Skin of body (tissue), 2 donors: ENCODE data around the gene ALDH1L1. TPM values are rescaled to one million over a fixed set of nuclear protein-coding genes. Genes with fewer than 3 reads are reported as not detected.

ENCODE experiments used
- DNase-seq: peaks from one replicate; lab custom pipeline; 2025; lab: John Stamatoyannopoulos, UW
- total RNA-seq: library from RNA; depleted of rRNA; stranded (reverse); fragments of >200 nt; gene quantifications from one replicate; pipeline ENCODE4 v1.2.3, GENCODE V29; 2014

The ALDH1L1 gene
- 8.8 TPM for total RNA-seq

- no peak for DNase-seq
These were observed at the start of gene ALDH1L1 for GRCh38 chr3:126180477-126181397. Gene ALDH1L1 (minus strand): TSS chr3:126180586. CDS start chr3:126160979, 19,607 bp downstream.

GRCh38 chr3:126226374-126226773 is 46.0 kb upstream of the ALDH1L1 start:
- no peak for DNase-seq

- no peak for DNase-seq
These were observed 36.0 kb upstream of the ALDH1L1 start for GRCh38 chr3:126216416-126216815.

GRCh38 chr3:126213379-126214028 is 33.1 kb upstream of the ALDH1L1 start:
- no peak for DNase-seq

DNA sequence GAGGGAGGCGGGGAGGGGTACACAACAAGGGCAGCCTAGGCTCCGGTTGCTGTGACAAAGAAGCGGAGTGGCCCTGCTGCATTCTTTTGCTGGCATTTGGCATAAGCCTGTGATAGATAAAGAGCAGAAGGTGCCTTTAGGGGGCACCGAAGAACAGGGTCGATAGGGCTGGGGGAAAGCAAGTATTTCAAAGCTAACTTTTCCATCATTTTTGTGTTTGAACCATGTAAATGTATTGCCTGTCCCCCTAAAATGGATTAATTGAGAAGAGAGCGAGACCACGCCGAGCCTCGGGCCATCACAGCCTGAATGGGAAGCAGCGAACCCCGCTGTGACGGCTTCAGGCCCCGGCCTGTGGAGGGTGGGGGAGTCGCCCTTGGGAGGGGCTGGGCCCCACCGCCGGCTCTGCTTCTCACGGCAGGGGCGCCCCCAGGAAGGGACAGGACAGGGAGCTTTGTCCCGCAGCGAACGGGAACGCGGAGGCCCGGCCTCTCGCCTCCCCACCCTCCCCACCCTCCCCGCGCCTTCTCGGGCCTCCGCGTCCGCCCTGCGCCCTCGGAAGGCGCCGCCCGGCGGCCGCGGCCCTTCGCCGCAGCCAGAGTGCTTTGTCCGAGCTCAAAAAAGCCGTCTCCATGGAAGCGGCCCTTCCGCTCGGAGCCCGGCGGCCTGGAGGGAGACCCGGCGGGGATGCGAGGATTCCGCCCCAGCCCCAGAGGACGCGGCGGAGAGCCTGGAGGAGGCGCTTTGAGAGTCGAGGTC is 32.4 kb upstream of the ALDH1L1 start:
- peak; percentile 4 for DNase-seq

- DNase-seq: no peak
These were observed 31.8 kb upstream of the ALDH1L1 start for GRCh38 chr3:126212250-126212619.

DNA sequence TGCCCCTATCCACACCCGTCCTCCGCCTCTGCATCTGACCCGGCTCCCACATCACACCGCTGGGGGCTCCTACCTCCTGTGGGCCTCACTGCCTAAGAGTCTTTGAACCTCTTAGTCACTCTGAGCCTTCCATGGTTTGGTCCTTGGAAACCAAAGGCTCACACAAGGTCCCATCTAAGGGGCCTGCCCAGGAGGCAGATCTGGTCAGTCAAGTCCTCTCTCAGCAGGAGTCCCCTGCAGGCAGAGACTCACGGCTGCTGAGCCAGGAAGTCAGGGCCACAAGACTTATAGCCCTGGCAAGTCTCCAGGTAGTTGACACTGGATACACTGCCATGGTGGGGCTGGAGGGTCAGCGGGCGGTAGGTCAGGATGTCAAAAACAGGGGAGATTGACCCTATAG is 31.2 kb upstream of the ALDH1L1 start:
- DNase-seq: no peak

DNA sequence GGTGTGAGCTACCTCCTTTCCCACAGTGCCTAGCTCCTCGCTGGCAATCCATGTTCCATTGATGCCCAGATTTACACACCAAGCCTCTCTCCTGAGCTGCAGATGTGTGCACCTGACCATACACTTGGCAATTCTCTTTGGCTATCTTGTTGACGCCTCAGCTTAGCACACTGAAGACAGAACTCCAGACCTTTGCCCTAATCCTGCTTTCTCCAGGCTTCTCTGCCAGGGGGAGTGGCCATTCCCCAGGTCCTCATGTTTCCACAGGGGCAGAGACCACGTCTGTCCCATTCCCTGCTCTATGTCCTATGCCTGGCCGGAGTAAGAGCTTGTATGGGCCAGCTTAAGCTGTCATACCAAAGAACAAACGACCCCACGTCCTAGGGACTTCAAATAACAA is 30.2 kb upstream of the ALDH1L1 start:
- no peak for DNase-seq

DNA sequence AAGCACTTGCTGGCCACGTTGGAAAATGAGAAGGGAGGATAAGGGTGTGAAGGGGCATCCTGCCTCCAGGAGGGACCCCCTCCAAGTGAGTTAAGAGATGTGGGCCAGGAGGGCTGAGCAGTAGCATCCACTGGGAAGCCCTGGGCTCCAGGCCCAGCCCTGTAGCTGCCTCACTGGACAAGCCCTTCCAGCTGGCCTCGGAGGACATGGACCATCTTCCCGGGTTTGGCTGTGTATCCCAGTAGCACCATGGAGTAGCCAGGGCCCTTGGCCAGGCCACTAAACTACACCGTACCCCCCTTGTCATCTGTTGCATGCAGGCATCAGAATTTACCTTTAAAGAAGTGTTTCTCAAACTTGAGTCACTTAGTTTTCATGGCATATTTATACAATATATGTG is 29.4 kb upstream of the ALDH1L1 start:
- no peak for DNase-seq

DNA sequence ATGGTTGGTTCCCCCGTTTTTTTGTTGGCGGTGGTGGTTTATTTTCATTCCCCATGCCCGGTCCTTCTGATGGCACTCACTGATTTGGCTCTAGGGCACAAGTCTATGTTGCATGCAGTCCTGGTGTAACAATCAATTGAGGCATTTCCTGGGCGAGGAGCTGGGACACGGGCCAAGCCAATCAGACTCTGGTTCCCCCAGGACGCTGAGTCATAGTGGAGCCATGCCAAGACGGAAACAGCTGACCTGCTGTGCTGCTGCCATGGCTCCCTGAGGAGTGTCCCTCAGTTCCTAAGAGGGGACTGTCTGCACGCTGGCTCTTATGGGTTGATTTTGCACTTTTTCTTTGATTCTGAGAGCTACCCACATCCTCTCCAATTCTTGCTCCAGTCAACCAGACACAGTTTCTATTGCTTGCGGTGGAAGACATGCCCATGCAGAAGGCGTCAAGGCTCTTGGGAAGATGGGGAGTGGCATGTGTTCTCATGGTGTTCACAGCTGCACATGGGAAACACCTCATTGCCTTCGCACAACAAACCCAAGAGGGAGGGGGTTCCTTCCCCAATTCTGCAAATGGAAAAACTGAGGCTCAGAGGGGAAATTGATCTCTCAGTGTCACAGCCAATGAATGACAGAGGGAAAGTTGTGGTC is 28.3 kb upstream of the ALDH1L1 start:
- DNase-seq: peak; percentile 24

DNA sequence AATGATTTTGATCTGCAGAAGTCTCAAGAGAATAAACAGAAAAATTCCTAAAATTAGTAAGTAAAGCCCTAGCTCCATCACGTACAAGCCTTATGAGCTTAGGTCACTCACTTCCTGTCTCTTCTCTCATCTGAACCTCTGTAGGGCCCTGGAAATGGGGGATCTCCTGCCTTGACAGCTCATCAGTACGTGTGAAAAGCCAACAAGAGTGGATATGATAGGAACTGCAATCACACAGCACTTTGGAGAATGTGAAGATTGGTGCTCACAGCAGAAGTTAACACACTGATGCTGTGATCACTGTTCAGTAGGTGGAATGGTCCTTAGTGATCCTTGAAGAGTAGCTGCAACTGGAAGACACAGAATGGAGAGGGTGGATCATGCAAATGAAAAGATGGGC is 27.8 kb upstream of the ALDH1L1 start:
- no peak for DNase-seq

GRCh38 chr3:126207166-126207565 is 26.8 kb upstream of the ALDH1L1 start:
- no peak for DNase-seq

DNA sequence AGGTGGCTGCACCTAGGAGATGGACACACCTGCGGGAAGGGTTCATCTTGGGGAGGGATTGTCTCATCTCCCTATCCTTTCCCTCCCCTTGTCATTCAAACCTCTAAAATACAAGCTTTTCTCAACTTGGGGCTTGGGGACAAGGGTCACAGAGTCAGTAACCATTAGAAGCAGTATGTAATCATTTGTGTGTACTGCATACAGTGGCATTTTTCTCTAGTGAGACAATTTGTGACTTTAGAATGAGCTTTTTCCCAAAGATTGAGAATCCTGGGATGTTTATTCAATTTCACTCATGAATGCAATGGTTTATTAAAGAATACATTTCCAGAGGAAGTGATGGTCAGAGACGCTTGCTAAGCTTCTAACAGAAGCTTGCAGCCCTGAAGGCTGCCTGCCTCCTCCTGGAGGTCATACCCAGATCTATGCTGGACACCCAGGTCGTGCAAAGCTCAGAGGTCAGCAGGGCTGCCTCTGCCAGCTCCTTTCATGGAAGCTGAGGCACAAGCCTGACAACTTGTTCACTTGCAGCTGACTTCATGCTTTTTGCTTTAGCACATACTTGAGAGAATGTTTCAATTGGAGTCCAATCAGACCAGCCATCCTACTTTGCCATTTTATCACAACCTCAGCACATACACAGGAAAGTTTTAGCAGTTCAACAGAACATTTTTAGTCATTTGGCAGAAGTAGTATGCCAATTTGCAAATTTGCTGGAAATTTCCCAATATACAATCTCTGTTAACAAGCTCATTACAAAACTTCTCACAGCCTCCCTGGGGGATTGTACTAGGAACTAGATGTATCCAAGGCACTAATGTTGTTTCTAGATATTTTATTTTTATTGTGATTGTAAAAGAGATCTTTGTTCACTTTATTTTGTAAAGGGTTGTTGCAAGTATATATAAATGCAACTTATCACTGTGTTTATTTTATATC is 25.6 kb upstream of the ALDH1L1 start:
- DNase-seq: no peak

DNA sequence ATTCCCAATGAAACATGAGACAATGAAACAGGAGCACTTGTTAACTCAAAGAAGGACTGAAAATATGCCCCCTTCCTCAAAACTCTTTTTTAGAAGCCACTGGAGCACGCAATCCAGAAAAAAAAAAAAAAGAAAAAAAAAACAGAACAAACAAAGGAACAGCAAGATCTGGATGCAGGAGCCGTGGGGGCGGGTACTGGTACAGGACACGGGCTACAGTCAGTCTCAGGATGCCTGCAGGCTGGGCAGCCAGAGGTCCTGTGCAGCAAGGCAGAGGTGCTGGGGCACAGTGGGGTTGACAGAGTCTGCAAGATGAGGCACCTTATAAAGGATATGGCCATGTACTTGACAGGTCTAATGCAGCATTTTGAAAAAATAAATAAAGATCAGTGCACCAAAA is 22.3 kb upstream of the ALDH1L1 start:
- no peak for DNase-seq

DNA sequence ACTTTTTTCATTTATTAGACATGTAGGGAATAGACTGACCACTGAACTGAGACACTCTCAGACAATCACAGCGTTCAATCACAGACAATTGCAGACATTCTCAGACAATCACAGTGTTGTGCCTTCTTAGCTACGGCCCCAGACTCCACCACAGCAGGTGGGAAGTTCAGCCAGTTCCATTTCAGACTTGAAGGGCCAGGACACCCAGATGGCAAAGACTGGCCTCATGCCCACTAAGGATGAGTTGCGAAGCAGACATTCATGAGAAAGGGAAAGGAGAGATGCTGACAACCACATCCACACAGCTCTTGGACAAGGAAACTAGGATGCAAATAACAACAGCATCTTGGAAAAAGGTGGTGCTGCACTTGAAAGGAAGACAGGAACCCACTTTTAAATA is 21.9 kb upstream of the ALDH1L1 start:
- no peak for DNase-seq

GRCh38 chr3:126201168-126201567 is 20.8 kb upstream of the ALDH1L1 start:
- DNase-seq: no peak

- no peak for DNase-seq
These were observed 20.1 kb upstream of the ALDH1L1 start for GRCh38 chr3:126200534-126200933.

GRCh38 chr3:126199256-126199655 is 18.9 kb upstream of the ALDH1L1 start:
- DNase-seq: no peak

DNA sequence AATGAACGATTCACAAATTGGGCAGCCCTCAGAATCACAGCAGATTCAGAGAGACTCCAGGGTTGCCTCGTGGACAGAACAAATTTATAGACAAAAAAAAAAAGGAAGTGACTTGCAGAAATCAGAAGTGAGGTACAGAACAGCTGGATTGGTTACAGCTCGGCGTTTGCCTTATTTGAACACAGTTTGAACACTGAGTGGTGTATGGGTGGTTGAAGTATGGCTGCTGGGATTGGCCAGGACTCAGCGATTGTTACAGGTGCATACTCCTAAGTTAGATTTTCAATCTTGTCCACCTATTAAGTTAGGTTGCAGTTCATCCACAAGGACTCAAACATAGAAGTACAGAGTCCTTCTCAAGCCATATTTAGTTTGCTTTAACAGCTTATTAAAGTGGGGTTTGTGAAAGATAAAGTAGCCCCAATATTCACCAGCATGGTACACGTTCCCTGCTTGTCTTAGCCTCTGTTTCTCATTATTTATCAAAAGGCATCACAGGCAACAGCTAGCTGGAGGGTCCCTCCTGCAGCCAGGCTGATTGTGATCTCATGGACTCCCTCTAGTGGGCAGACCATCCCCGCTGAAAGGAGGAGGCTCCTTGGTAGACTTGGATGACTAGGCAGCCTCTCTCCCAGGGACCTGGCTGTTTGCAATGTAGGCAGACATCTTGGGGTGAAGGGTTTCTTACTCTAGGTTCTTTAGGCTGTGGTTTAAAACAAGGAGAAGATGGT is 17.6 kb upstream of the ALDH1L1 start:
- peak; percentile 7 for DNase-seq

DNA sequence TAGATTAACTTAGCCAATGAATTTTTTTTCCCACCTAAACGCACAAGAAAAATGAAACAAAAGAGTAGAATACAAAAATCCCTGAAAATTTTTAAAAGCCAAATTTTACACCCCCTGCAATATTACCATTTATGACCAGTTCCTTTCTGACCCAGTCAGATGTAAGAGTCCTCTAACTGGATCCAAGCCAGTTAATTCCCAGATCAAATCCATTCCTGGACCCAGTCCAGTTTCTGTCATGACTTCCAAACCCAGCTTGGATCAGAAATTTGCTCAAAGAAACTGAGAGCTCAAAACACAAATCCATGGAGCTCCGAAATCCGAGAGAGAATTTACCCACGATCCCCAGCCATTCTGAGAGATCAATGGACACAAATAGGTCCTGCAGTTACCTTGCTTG is 17.0 kb upstream of the ALDH1L1 start:
- DNase-seq: no peak
